COLO829 (cell line): ENCODE data around the gene PACRG.
"Not testable (repeated sequence)": the region's sequence is repeated elsewhere in the genome, so short reads cannot be mapped to it uniquely, and the experiment has no call there.

Source experiments
- DNase-seq: peaks from one replicate; pipeline ENCODE4 v3.0.0; 2012; ENCODE audit warnings: low spot score

The PACRG gene

DNA sequence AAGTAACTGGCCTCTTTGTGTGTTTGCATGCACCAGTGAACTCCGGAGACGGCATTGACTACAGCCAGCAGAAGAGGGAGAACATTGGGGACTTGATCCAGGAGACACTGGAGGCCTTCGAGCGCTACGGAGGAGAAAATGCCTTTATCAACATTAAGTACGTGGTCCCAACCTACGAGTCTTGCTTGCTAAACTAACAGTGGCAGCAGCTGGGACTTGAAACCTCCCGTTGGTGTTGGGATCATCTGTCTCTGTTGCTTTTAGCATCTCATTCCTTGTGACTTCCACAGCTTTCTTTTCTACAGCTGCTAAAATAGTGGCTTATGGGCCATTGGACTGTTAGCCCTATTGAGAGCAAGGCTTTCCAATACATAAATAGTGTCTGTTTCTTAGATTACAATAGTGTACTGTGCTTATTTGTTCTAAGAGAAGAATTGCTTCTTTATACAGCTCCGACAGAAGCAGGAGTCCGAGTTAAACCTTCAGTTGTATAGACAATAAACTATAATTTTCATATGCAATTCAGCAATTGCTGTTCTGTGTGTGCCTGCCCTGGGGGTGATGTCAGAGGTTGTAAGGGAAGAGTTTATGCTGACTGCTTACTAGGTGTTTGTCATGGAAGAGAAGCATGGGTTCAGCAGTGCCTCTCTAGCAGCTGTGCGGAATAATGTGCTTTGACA is 587.2 kb downstream of the PACRG start:
- peak; percentile 65 for DNase-seq

DNA sequence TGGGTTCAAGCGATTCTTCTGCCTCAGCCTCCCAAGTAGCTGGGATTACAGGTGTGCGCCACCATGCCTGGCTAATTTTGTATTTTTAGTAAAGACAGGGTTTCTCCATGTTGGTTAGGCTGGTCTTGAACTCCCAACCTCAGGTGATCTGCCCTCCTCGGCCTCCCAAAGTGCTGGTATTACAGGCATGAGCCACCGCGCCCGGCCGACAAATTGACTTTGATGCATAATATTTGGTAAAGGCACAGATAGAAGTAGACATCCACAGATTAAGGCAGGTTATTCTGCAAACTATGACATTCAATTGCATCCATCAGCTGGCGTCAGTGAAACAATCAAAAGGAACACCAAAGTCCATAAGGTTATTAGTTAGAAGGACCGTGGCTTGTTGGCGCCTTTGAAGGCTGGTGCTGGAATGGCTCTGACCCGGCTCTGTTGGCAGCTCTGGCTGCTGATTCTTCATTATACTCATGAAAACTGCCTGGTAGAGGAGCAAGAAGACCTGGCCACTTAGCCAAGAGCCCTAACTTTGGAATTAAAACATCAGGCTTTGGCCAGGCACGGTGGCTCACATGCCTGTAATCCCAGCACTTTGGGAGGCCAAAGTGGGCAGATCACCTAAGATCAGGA is 589.2 kb downstream of the PACRG start:
- DNase-seq = not testable (repeated sequence)

DNA sequence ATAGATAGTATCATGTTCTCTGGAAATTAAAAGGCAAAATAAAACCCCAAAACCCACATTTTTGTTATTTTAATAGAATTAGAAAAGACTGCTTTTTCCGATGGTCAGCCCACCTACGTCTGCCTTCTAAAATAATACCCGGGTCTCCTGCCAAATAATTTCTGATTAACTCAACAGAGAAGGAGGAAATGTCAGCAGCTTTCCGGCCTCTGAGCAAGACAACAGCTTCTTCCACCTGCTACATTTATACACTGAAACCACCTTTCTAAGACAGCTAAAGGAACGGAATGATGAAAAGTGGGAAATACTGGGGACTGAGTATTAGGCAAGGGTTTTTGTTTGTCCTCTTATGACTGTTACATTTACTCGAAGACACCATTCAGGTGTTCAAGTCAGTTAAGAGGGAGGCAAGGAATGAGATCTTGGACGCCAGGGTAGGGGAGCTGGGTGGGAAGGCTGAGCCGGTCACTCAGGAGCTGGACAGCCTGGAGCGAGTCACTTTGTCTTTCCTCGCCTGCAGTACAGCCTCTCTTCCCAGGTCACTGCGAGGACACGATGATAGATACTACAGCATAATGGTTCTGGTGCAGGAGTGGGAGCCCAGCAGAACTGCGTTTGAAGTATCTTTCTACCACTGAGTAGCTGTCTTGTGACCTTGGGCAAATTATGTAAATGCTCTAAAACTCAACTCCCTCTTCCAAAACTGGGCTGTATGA is 590.5 kb downstream of the PACRG start:
- DNase-seq = no peak

DNA sequence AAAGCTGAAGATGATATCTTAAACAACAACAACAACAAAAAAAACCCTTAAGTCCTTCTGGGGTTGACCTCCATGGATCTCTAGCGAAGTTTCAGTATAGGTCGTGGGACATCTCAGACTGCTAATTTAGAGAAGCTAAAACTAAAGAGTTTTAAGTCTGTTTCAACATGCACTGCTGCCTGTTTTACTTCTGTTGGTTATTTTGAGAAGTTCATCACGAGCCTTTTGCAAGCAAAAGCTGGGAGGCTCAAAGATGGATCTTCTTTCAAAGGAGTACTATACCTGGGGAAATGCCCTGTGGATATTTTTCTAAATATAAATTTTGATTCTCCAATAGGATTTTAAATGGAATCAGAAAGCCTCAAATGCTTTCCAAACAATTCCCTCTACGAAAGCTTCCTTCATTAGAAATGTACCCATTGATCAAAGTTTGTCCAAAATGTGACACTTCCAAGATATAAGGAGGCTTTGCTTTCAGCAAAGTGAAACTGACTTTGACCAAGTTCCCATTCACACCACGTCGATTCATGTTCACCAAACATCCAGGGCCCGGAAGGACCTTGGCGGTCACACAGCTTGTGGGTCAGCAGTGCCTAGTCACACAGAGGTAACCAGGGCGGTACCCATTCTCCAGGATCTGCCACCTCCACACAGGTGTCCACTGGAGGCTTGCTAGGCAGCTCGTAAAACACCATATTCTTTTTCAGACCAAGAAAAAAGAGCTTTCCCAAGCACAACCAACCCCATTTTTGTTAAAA is 592.0 kb downstream of the PACRG start:
- no peak for DNase-seq

DNA sequence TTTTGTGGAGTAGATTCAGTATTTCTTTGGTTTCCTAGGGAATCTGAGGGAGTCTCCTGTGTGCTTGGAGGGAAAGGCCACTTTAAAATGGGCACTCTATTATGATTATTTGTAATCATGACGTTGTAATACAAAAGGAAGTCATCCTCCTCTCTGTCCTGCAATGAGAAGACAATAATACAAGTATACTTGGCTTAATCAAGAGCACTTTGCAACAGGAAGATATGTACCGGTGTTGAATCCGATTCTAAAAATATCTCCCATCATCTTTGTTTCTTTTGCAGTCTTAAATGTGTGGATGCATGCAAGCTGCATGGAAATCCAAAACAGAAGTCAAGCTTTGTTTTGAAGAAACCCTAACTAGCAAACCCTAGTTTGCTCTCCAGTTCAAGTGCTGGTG is 592.6 kb downstream of the PACRG start:
- no peak for DNase-seq

DNA sequence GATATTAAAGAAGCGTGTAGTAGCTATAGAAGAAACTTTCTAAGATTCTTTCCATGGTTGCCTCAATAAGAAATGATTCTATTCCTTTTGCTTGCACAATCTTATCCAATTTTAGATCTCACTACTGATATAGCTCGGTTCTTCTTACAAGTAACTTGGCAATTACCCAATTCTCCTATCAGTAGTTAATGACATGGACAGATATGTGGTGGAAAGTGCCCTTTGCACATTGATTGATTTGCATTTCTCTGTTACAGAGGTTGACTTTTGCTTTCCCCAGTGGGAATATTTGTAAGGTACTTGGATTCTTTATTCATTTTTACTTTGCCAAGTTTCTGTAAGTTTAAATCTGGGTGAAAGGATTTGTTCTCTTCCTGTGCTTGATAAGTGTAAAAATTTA is 593.0 kb downstream of the PACRG start:
- DNase-seq = no peak

DNA sequence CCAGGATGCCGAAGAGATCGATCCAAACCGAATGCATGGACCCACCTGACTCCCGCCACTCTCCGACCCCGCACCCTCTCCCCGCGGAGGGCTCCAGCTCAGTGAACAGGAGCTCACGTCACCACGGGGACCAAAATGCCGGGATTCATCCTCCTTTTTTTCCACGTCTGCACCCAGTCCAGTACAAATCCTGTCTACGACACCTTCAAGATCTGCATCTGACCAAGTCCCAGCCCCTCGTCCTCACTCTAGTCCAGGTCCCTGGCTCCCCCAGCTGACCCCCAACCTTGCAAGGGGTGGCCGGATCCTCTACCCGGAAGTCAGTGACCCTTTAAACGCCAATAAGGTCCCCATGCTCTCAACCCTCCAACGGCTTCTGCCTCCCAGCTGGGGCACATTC is 593.9 kb downstream of the PACRG start:
- DNase-seq = no peak

DNA sequence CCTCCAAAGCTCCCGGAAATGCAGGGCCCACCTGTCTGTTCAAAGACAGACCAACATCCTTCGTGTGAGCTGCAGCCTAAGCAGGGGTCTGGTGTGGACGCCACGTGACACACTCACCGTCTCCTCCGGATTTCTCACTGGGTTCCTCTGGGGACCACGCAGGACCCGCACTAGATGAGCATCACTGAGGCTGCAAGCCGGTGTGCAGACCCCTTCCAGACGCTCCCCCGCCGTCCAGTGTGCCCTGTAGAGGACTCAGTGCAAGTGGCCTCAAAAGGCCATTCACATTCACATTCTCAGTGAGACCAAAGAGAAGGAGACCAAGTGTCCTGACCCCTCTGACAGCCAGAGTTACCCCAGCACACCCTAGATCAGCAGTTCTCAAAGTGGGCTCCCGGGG is 595.5 kb downstream of the PACRG start:
- DNase-seq = no peak

DNA sequence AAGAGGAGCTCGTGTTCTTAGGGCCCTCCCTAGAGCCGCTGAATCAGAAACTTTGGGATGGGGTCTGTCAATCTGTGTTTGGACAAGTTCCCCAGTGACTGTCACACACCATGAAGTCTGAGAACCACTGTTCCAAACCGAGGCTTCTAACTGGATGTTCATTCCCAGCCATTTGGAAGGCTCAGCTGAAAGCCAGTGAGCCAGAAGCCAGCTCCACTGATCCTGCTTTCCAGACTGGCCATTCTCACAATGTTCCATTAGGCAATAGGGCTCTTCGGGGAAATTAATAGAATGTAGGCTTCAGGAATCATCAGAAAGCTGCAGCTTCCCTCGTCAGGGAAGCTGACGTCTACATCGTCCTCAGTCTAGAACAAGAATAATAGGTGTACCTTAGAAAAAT is 595.9 kb downstream of the PACRG start:
- DNase-seq = no peak

DNA sequence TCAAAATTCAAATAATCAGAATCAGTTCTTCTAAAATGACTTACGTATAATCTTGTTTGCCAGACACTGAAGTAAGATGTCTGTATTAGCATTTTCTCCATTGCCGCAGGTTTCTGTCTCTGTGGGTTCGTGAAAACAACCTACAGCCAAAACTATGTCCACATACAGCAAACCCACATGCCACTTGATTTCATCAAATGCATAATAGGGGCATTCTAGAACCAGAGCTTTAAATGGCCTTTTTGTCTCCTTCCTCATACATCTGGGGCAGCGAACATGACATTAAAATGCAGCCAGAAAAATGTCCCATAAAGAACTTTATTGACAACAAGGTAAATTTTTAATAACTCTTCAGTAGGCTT is 596.5 kb downstream of the PACRG start:
- no peak for DNase-seq

DNA sequence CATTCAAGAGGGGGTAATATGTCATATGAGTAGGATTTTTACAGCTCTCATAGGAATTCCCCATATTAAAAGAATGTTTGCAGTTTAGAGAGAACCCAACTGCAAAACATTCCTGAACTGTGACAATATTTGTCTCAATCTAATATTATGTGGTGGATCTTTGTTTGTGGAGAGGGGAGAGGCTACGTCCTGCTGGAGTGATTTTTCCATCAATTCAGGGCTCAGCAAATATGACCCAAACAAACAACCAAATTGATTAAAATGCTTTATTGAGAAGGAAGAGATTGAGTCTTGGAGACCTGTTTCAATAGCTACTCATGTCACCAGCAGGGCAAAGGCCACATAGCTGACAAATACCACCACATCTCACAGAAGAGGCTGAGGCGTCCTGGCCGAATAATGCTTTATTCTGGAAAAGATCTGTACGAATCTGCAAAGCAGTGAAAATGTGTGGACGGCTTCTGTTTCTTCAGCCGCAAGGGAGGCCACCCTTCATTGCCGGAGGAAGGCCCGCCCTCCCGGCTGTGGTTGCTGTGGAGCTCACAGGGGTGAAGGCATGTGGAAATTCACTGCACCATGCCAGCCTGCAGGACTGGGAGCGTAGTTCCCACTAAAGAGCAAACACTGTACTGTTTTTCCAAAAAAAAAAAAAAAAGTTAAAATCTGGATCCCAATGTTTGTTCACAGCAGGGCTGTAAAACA is 597.1 kb downstream of the PACRG start:
- DNase-seq = peak; percentile 72

DNA sequence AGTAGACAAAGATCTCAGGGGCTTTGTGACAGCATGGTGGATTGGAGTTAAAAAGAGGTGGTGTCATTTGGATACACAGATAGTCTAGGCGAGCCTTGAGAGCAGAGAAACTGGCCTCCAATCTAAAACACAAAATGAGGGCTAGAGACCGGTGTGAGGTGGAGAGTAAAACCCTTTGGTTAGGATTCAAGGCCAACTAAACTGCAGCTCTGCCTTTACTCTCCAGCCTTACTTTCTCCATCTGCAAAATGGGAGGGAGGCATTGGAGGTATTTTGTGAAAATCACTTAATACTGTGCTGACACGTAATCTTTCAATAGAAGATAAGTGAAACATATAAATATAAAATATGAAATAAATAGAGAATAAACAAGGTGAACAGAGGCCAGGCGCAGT is 597.6 kb downstream of the PACRG start:
- DNase-seq = no peak

DNA sequence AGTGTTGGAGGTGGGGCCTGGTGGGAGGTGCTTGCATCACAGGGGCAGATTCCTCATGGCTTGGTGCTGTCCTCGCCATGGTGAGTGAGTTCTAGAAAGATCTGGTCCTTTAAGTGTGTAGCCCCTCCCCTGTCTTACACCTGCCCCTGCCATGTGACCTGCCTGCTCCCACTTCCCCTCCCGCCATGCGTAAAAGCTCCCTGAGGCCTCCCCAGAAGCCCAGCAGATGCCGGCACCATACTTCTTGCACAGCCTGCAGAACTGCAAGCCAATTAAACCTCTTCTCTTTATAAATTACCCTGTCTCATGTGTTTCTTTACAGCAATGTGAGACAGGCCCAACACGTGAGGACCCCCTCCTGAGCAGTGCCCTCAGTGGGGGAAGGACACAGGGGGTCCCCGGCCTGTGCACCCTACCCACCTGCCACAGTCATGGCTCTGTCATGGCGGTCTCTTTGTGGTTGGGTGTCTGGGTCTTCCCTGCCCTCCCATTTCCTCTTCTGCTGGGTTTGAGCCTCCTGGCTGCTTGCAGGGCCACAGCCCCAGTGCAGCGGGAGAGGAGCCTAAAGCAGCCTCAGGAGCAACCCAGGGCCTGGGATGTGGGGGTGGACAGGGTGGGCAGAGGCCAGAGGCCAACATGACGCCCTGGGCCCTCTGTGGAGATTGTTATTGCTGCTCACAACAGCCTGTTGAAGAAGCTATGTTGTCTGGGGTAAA is 599.5 kb downstream of the PACRG start:
- no peak for DNase-seq

DNA sequence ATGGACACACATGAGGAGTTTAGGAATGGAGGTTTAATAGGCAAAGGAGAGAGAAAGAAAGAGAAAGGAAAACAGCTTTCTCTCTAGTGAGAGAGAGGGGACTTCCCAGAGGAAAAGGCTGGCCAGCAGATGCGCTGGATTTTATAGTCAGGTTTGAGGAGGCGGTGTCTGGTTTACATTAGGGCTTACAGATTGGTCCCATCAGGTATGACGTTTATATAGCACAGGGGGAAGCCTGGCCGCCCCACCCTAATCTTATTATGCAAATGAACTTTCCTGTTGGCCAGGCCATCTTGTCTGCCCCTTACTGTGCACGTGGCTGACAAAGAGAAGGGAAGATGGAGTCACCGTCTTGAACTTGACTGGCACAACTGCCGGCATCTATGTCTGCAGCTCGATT is 600.1 kb downstream of the PACRG start:
- no peak for DNase-seq

DNA sequence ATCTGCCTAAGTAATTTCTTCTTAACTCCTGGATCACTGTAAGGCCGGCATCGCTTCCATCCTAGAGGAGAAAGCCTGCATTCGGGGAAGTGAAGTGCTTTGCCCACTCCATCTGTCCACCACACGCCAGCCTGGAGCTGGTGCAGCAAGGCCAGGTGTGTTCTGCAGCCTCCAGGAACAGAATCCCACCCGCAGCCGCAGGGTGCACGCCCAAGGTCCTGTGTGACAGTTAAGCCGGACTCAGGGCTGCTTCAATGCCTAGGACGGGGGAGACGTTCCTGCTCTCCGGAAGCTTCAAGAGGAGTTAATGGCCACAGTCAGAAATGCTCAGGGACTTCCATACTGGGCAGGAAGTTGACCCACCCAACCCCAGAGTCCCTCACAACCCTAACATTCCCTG is 600.6 kb downstream of the PACRG start:
- no peak for DNase-seq

DNA sequence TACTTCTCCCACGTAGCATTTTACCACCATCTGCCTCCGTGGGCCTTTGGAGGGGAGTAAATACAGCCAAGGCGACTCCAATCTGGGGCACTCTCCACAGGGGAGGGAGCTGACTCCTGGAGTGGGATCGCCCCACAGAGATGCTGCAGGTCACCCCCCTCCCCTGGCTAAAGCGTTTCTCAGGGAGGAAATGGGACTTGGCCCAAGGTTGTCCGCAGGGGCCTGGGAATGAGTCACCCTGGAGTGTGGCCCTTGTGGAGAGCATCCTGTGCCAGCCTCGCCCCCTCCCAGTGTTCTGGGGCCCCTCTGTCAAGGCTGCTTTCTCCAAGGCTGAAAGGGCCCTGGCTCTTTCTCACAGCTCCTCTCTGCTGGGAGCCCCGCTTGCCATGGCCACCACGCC is 602.2 kb downstream of the PACRG start:
- DNase-seq = no peak

DNA sequence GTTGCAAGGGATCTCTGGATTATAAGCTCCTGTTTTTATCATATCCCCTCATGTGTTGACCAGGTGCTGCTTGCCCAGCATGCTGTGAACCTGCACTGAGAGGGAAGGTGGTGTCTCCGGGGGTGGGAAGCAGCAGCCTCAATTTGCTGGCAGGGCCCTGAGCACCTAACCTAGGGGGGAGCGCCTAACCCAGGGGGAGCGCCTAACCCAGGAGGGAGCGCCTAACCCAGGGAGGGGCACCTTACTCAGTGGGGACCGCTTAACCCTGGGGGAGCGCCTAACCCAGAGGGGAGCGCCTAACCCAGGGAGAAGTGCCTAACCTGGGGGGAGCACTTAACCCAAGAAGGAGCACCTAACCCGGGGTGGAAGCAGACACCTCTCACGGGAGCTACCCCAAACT is 603.5 kb downstream of the PACRG start:
- no peak for DNase-seq

DNA sequence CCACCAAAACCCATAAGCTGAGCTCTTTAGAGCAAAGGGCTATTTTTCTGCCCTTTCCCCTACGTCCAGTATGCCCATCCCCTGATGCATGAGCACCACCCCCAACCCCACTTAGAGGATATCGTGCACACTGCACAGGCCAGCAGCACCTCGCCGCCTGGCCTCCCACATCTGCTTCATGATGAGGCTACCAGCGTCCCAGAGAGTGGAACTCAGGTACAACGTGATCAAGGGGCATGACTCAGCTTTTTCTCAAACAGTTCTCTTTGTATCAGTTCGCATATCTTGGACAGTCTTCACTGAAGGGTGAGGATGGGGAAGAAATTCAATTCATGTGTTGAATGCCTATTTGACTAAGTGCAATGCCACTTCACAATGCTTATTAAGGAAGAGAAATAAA is 604.8 kb downstream of the PACRG start:
- no peak for DNase-seq

DNA sequence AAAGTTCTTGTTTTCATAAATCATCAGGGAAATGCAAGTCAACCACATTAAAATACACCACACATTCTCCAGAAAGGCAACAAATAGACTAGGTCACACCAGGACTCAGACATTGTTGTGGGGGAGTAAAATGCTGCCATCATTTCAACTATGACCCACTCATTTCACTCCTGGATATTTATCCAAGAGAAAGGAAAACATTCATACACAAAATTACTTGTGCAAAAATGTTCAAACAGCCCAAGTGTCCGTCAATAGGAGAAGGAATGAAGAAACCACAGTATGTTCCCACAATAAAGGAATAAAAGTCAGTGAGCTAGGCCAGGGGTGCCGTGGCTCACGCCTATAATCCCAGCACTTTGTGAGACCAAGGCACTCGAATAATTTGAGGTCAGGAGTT is 605.3 kb downstream of the PACRG start:
- DNase-seq = no peak

DNA sequence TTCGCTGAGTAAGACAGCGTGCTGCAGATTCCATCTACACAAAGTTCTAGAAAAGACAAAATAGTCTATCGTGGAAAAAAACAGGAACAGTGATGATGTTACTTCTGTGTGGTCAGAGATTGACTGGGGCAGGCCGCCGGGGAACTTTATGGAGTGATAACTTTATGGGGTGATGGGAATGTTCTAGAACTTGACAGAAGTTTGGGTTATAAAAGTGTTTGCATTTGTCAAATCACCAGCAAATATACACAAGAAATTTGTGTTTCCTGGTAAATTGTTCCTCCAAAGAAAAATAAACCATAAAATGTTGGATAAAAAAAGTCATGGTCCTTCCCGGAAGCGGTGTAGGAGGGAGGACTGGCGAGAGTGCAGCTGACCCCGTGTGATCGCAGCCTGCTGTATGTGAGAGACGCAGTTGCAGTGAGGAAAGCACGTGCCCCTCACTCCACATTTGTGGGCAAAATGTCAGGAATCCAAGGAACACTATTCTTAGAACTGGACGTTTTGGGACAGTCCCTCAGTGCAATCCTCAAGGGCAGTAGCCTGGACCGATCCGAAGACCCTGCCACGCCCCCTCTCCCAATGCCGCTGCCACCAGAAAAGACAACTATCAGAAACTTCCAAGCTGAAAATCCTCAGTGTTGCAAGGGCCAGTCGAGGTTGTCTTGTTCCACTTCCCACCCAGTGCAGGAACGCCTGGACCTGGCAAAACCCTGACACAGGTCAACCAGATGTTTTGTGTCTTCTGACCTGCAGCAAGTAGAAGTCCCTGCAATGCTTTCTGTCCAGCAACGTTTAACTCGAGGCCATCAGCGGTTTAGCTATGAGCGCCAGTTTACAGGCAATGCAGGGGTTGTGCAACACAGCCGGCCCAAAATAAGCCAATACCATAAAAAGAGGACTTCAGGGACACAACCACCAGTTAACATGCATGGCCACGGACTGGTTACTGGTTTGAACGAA is 606.2 kb downstream of the PACRG start:
- DNase-seq = no peak
